Measurements from ENCODE around the gene LAGE3. TPM values are rescaled to one million over a fixed set of nuclear protein-coding genes. Genes with fewer than 3 reads are reported as not detected.
A peak's percentile ranks its signal among the peaks of the same experiment; 100 is the strongest.

LAGE3 gene
- total RNA-seq, 1 donor from 2014 or later = 51.7 TPM

GRCh38 chrX:154440623-154441357, 38.3 kb downstream of the LAGE3 start:
- no peaks in the 10 kb centered on the region for H3K27me3 Mint-ChIP-seq (ENCODE audit: low read depth)
- intact Hi-C loops (cut with micrococcal nuclease) = loop anchor here (5.0 kb wide), 1 partner anchor 37 kb away; the partner anchor contains the start of gene LAGE3
- H3K36me3 Mint-ChIP-seq (ENCODE audit: low read depth) = peaks cover 26% of the 10 kb centered on the region
- H3K4me1 Mint-ChIP-seq (ENCODE audit: low read depth) = peaks cover 12% of the 10 kb centered on the region
- DNase-seq (ENCODE audit: low spot score) = no peak
- no peaks in the 10 kb centered on the region for H3K9me3 Mint-ChIP-seq
- H3K27ac Mint-ChIP-seq = no peak overlapping the region
- H3K4me3 Mint-ChIP-seq (ENCODE audit: low read depth) = no peak overlapping the region

GRCh38 chrX:154439841-154440240, 39.2 kb downstream of the LAGE3 start:
- intact Hi-C loops (cut with micrococcal nuclease) = loop anchor here (5.0 kb wide), 2 partner anchors 37 to 43 kb away; partner anchors contain the start of genes LAGE3 and RPL10
- Mint-ChIP-seq H3K27ac (no peak overlapping the region), H3K36me3 (ENCODE audit: low read depth) (peaks cover 33% of the 10 kb centered on the region), H3K27me3 (ENCODE audit: low read depth) (no peaks in the 10 kb centered on the region), H3K4me1 (ENCODE audit: low read depth) (peaks cover 12% of the 10 kb centered on the region), H3K9me3 (no peaks in the 10 kb centered on the region), H3K4me3 (ENCODE audit: low read depth) (no peak overlapping the region)
- no peak for DNase-seq (ENCODE audit: low spot score)

DNA sequence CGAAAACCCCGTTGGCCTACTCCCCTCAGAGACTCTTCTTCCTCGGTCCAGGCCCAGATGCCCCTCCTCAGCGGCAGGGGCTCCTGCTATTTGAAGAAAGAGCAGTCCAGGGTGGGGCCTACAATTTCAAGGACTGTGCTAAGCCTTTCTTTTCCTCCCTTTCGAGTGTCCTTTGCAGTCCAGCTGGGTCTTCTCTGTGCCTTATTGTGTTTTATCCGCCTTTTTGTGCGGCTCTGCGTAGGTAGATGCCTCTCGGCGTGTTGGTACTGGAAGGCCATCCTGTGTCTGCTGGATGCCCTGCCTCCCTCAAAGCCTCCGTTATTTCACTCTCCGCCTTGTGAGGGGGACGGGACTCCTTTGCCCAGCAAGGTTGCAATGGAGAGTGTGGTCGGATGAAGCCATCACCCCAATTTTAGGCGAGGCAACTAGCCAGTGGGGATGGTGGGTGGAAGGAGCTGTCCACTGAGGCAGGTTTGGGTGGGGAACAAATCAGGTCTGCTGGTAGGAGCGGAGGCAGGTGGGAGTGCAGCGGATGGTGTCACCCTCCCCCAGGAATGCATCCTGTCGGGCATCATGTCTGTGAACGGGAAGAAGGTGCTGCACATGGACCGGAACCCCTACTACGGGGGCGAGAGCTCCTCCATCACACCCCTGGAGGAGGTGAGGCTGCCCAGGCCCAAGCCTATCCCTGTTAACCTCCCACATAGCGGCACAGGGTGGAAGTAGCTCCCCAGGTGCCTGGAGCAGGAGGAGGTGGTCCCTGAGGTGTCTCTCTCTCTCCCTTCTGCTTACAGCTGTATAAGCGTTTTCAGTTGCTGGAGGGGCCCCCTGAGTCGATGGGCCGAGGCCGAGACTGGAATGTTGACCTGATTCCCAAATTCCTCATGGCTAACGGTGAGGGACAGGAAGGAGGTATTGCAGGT, 40.8 kb downstream of the LAGE3 start:
- no peak for DNase-seq (ENCODE audit: low spot score)
- Mint-ChIP-seq H3K9me3 (no peaks in the 10 kb centered on the region), H3K4me1 (ENCODE audit: low read depth) (peaks cover 8% of the 10 kb centered on the region), H3K4me3 (ENCODE audit: low read depth) (peak overlapping the region; percentile 85), H3K36me3 (ENCODE audit: low read depth) (peaks cover 36% of the 10 kb centered on the region), H3K27me3 (ENCODE audit: low read depth) (no peaks in the 10 kb centered on the region), H3K27ac (peak overlapping the region; percentile 65)
- intact Hi-C loops (cut with micrococcal nuclease) = loop anchor here (5.0 kb wide), 1 partner anchor 41 kb away; the partner anchor contains the start of gene RPL10

DNA sequence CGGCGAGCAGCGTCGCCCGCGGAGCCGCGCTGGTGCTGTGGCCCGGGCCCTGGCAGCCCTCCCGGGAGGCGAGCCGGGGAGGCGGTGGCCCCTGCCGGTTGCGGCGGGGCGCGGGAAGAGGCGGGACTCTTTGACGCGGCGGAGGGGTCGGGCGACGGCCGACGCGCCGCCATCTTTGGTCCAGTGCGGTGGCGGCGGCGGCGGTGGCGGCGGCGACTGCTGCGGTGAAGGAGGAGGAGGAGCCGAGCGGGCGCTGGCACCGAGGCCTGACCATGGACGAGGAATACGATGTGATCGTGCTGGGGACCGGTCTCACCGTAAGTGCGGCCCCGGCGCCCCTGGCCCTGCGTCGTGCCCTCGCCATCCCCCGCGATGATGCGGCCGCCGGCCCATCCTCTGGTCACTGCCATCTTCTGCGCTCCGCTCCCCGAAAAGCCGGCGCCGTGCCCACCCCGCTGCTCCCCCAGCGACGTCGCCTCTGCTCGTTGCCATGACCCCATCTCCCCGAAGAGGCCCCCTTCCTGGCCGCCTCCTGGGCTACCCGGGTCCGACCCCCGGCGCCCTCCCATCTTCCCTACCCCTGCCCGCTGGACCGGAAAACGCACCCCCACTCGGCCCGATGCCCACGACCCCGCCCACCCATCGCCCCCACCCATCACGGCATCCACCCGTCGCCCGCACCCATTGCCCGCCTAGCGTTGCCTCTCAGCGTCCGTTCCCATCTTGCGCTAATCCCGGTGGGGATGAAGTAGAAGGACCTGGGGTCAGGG, 41.9 kb downstream of the LAGE3 start, which contains the start of gene GDI1:
Gene GDI1 (plus strand): TSS at position 172 of the 770 bp plus-strand sequence. CDS start 101 bp downstream, at position 273.
- Mint-ChIP-seq H3K9me3 (no peaks in the 10 kb centered on the region), H3K27me3 (ENCODE audit: low read depth) (no peaks in the 10 kb centered on the region), H3K4me3 (ENCODE audit: low read depth) (peak within 1 kb of the TSS; percentile 85), H3K27ac (peak within 1 kb of the TSS; percentile 78), H3K4me1 (ENCODE audit: low read depth) (peaks cover 8% of the 10 kb centered on the region), H3K36me3 (ENCODE audit: low read depth) (peaks cover 37% of the 10 kb centered on the region)
- DNase-seq (ENCODE audit: low spot score) = peak; percentile 58
- intact Hi-C loops (cut with micrococcal nuclease) = loop anchor here (5.0 kb wide), 1 partner anchor 40 kb away; the partner anchor contains the start of gene RPL10

DNA sequence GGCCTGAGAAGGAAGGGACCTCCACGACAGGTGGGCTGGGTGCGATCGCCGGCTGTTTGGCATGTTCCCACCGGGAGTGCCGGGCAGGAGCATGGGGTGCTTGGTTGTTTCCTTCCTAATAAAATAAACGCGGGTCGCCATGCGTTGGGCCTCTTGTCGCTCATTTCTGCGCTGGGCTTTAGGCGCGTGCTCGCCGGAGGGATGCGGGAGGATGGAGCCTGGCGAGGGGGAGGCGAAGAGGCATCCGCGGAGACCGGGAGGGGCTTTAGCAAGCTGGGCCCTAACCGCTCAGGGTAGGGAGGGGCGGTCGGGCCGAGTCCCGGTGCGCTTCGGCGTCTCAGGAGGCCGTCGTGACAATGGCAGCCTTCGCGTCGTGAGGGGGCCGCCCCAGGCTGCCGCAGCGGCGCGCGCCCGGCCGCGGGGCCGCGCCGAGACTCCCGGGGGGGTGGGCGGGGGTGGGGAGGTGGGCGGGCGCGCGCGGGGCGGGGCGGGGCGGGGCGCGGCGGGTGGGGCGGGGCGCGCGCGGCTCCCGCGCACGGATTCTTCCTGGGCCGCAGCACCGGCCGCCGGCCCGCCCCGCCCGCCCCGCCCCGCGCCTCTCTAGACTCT, 42.6 kb downstream of the LAGE3 start:
- intact Hi-C loops (cut with micrococcal nuclease) = loop anchor here (5.0 kb wide), 1 partner anchor 39 kb away; the partner anchor contains the start of gene RPL10
- Mint-ChIP-seq H3K4me3 (ENCODE audit: low read depth) (peak overlapping the region; percentile 72), H3K4me1 (ENCODE audit: low read depth) (peaks cover 9% of the 10 kb centered on the region), H3K27me3 (ENCODE audit: low read depth) (no peaks in the 10 kb centered on the region), H3K36me3 (ENCODE audit: low read depth) (peaks cover 34% of the 10 kb centered on the region), H3K9me3 (no peaks in the 10 kb centered on the region), H3K27ac (peak overlapping the region; percentile 78)
- peak; percentile 47 for DNase-seq (ENCODE audit: low spot score)

GRCh38 chrX:154435171-154435733, 43.8 kb downstream of the LAGE3 start:
- H3K36me3 Mint-ChIP-seq (ENCODE audit: low read depth) = peaks cover 40% of the 10 kb centered on the region
- peaks cover 16% of the 10 kb centered on the region for H3K4me1 Mint-ChIP-seq (ENCODE audit: low read depth)
- H3K4me3 Mint-ChIP-seq (ENCODE audit: low read depth) = no peak overlapping the region
- H3K9me3 Mint-ChIP-seq = no peaks in the 10 kb centered on the region
- H3K27me3 Mint-ChIP-seq (ENCODE audit: low read depth) = no peaks in the 10 kb centered on the region
- no peak for DNase-seq (ENCODE audit: low spot score)
- H3K27ac Mint-ChIP-seq = no peak overlapping the region
- intact Hi-C loops (cut with micrococcal nuclease) = loop anchor here (5.0 kb wide), 1 partner anchor 38 kb away; the partner anchor contains the start of gene RPL10

- H3K4me1 Mint-ChIP-seq (ENCODE audit: low read depth) = peaks cover 19% of the 10 kb centered on the region
- H3K9me3 Mint-ChIP-seq = no peaks in the 10 kb centered on the region
- H3K4me3 Mint-ChIP-seq (ENCODE audit: low read depth) = no peak overlapping the region
- H3K27ac Mint-ChIP-seq = peak overlapping the region; percentile 33
- H3K36me3 Mint-ChIP-seq (ENCODE audit: low read depth) = peaks cover 38% of the 10 kb centered on the region
- no peaks in the 10 kb centered on the region for H3K27me3 Mint-ChIP-seq (ENCODE audit: low read depth)
- intact Hi-C loops (cut with micrococcal nuclease) = loop anchor here (5.0 kb wide), 1 partner anchor 37 kb away; the partner anchor contains the start of gene RPL10
- DNase-seq (ENCODE audit: low spot score) = no peak
Measured at GRCh38 chrX:154434394-154435168, 44.5 kb downstream of the LAGE3 start.

DNA sequence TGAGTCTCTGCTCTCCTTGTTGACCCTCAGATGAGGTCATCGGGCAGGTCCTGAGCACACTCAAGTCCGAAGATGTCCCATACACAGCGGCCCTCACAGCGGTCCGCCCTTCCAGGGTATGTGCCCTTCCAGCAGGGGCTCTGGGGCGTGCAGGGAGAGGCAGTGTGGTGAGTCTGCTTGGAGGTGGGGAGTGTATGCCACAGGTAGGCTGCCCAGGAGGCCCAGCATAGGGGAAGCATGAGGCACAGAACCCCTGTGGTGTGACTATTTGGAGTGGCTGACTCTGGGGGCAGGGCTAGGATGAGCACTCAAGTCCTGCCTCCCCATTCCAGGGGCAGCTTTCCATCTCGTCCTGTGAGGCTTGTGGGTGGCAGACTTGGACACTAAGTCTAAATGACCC, 45.5 kb downstream of the LAGE3 start:
- H3K27ac Mint-ChIP-seq = no peak overlapping the region
- peaks cover 34% of the 10 kb centered on the region for H3K36me3 Mint-ChIP-seq (ENCODE audit: low read depth)
- no peaks in the 10 kb centered on the region for H3K27me3 Mint-ChIP-seq (ENCODE audit: low read depth)
- no peaks in the 10 kb centered on the region for H3K9me3 Mint-ChIP-seq
- intact Hi-C loops (cut with micrococcal nuclease) = no loop called here
- H3K4me1 Mint-ChIP-seq (ENCODE audit: low read depth) = peaks cover 24% of the 10 kb centered on the region
- DNase-seq (ENCODE audit: low spot score) = no peak
- H3K4me3 Mint-ChIP-seq (ENCODE audit: low read depth) = no peak overlapping the region

DNA sequence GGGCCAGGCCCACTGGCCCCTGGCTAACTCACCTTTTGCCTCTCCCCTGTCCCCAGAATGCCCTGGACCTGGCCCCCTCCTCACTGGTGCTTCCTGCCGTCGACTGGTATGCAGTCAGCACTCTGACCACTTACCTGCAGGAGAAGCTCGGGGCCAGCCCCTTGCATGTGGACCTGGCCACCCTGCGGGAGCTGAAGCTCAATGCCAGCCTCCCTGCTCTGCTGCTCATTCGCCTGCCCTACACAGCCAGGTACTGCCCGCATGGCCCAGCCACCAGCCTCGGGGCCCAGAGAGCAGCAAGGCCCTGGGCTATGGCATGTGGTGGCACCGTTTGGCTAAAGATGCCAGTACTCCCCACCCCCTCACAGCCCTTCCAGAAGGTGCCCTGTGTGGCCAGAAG, 46.9 kb downstream of the LAGE3 start:
- no peak overlapping the region for H3K27ac Mint-ChIP-seq
- H3K4me1 Mint-ChIP-seq (ENCODE audit: low read depth) = peaks cover 23% of the 10 kb centered on the region
- H3K27me3 Mint-ChIP-seq (ENCODE audit: low read depth) = no peaks in the 10 kb centered on the region
- intact Hi-C loops (cut with micrococcal nuclease) = no loop called here
- H3K9me3 Mint-ChIP-seq = no peaks in the 10 kb centered on the region
- no peak overlapping the region for H3K4me3 Mint-ChIP-seq (ENCODE audit: low read depth)
- no peak for DNase-seq (ENCODE audit: low spot score)
- peaks cover 29% of the 10 kb centered on the region for H3K36me3 Mint-ChIP-seq (ENCODE audit: low read depth)

- Mint-ChIP-seq H3K27me3 (ENCODE audit: low read depth) (no peaks in the 10 kb centered on the region), H3K36me3 (ENCODE audit: low read depth) (peaks cover 27% of the 10 kb centered on the region), H3K27ac (peak overlapping the region; percentile 5), H3K4me3 (ENCODE audit: low read depth) (no peak overlapping the region), H3K4me1 (ENCODE audit: low read depth) (peaks cover 21% of the 10 kb centered on the region), H3K9me3 (no peaks in the 10 kb centered on the region)
- intact Hi-C loops (cut with micrococcal nuclease) = no loop called here
- no peak for DNase-seq (ENCODE audit: low spot score)
Measured at GRCh38 chrX:154431341-154431740, 47.7 kb downstream of the LAGE3 start.

DNA sequence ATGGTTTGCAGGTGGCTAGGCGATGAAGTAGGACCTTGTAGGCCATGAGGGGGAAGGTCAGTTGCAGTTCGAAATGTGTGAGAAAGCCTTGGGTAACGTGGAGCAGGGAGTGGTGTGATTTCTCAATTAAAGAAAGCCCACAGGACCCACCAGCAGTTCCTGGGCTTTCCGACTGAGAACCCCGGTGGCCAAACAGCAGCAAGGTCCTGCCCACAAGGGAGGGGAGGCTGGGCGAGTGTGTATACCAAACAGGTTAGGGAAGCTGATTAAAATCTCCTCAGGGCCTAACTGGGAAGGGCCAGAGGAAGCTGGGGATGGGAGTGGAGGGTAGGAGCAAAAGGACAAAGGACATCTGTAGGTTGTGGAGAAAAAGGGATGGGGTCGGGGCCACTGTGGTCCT, 48.2 kb downstream of the LAGE3 start:
- Mint-ChIP-seq H3K4me1 (ENCODE audit: low read depth) (peaks cover 19% of the 10 kb centered on the region), H3K9me3 (no peaks in the 10 kb centered on the region), H3K4me3 (ENCODE audit: low read depth) (no peak overlapping the region), H3K36me3 (ENCODE audit: low read depth) (peaks cover 22% of the 10 kb centered on the region), H3K27me3 (ENCODE audit: low read depth) (no peaks in the 10 kb centered on the region), H3K27ac (peak overlapping the region; percentile 5)
- intact Hi-C loops (cut with micrococcal nuclease) = no loop called here
- no peak for DNase-seq (ENCODE audit: low spot score)
